Measurements from ENCODE around the gene KCNH2. TPM values are rescaled to one million over a fixed set of nuclear protein-coding genes. Genes with fewer than 3 reads are reported as not detected.

Gene KCNH2
- total RNA-seq, 1 donor from 2014 or later: 2.3 TPM

GRCh38 chr7:150947761-150948651, 30.1 kb downstream of the KCNH2 start:
- DNase-seq (ENCODE audit: low read depth): no peak

GRCh38 chr7:150947241-150947745, 30.8 kb downstream of the KCNH2 start:
- DNase-seq (ENCODE audit: low read depth): no peak

GRCh38 chr7:150946421-150947240, 31.5 kb downstream of the KCNH2 start:
- DNase-seq (ENCODE audit: low read depth): no peak

GRCh38 chr7:150945853-150946420, 32.2 kb downstream of the KCNH2 start:
- no peak for DNase-seq (ENCODE audit: low read depth)

GRCh38 chr7:150945171-150945852, 32.8 kb downstream of the KCNH2 start:
- no peak for DNase-seq (ENCODE audit: low read depth)

GRCh38 chr7:150944066-150945042, 33.8 kb downstream of the KCNH2 start:
- DNase-seq (ENCODE audit: low read depth): no peak

GRCh38 chr7:150943453-150943814, 34.7 kb downstream of the KCNH2 start:
- DNase-seq (ENCODE audit: low read depth): no peak

GRCh38 chr7:150942591-150943452, 35.3 kb downstream of the KCNH2 start:
- no peak for DNase-seq (ENCODE audit: low read depth)

GRCh38 chr7:150942001-150942590, 36.0 kb downstream of the KCNH2 start:
- no peak for DNase-seq (ENCODE audit: low read depth)

GRCh38 chr7:150941351-150942000, 36.6 kb downstream of the KCNH2 start:
- no peak for DNase-seq (ENCODE audit: low read depth)

- no peak for DNase-seq (ENCODE audit: low read depth)
Observed at GRCh38 chr7:150940431-150941102, 37.6 kb downstream of the KCNH2 start.

GRCh38 chr7:150939466-150939865, 38.7 kb downstream of the KCNH2 start:
- DNase-seq (ENCODE audit: low read depth): no peak

- DNase-seq (ENCODE audit: low read depth): no peak
Observed at GRCh38 chr7:150939052-150939451, 39.1 kb downstream of the KCNH2 start.

- DNase-seq (ENCODE audit: low read depth): no peak
Observed at GRCh38 chr7:150938566-150938965, 39.6 kb downstream of the KCNH2 start.

- no peak for DNase-seq (ENCODE audit: low read depth)
Observed at GRCh38 chr7:150937848-150938561, 40.1 kb downstream of the KCNH2 start.

- DNase-seq (ENCODE audit: low read depth): no peak
Observed at GRCh38 chr7:150936018-150936417, 42.1 kb downstream of the KCNH2 start.

GRCh38 chr7:150935149-150935548, 43.0 kb downstream of the KCNH2 start:
- DNase-seq (ENCODE audit: low read depth): no peak

Measured in renal cortical epithelial cell (primary cell).